HG03108 (cell line): ENCODE results near the gene RAB11FIP2.

ENCODE experiments used
- ATAC-seq: cut with Tn5 transposase; IDR thresholded peaks from one replicate; pipeline ENCODE4 v1.9.1; 2021; ENCODE audit warnings: moderate library complexity; ENCODE audit not compliant: unreplicated experiment

Gene RAB11FIP2

DNA sequence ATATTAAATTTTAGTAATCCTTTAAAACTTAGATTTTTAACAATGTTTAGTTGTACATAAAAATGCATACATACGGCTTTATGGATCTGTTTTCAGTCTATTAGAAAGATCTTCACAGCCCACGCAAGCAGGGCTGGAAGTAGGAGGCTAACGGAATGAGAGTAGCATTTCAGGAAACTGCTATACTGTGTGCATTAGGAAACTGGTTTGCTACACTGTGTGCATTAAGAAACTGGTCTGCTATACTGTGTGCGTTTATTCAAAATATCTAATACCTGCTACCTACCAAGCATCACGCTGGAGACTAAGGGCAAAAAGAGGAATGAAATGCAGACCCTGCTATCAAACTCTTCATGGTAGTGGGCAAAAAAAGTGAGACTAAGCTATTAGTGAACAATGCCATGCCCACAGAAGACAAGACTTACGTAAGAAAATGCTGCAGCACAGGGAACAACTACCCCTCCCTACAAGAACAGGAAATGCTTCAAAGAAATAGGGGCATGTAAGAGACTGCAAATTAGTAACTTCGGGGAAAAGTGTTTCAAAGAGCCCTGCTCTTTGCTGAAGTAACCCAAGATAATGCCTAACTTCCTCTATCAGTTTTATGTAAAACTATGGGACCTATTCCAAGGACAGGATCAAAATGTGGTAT, 11.3 kb downstream of the RAB11FIP2 start:
- no peak for ATAC-seq

DNA sequence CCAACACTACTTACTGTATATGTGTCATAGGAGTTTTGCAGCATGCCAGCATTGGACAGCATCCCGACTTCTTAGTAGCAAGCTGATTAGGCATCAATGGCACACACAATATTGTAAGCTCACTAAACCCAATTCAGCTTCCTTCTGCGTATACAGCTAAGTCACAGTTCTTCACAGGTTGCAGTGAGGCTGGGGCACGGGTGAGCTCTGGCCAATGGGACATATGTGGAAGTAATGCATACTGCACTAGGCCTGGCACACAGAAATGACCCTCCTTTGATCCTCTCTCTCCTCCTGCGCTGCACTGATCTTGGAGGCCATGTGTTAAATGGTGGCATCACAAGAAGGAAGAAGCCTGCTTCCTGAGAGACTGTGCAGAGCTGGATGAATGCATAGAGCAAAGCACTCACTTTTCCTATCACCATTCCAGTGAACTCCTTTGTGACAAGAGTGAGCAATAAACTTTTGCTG, 11.9 kb downstream of the RAB11FIP2 start:
- ATAC-seq = no peak

DNA sequence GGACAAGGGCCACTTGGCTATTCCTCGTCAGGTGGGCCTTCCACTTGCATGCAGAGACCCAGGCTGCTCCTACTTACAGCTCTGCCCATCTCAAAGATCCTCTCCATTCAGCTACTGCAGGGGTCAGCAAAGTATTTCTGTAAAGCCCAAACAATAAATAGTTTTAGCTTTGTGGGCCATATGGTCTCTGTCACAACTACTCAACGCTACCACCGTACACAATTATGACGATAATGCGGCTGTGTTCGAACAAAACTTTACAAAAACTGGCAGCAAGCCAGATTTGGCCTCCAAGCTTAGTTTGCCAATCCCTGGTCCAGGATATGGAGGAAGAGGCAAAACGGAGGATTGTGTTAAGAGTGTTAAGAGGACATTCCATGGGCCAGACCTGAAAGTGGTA, 12.8 kb downstream of the RAB11FIP2 start:
- ATAC-seq = no peak

DNA sequence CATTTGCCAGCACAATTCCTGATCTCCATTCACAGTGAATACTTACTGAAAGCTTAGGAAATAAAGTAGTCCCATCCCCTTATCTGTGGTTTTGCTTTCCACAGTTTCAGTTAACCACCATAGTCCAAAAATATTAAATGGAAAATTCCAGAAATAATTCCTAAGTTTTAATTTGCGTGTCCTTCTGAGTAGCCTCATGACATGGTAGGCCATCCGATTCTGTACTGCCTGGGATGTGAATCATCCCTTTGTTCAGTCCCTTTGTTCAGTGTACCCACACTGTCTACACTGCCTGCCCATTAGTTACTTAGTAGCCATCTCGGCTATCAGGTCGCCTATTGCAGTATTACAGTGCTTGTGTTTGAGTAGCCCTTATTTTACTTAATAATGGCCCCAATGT, 14.2 kb downstream of the RAB11FIP2 start:
- no peak for ATAC-seq

DNA sequence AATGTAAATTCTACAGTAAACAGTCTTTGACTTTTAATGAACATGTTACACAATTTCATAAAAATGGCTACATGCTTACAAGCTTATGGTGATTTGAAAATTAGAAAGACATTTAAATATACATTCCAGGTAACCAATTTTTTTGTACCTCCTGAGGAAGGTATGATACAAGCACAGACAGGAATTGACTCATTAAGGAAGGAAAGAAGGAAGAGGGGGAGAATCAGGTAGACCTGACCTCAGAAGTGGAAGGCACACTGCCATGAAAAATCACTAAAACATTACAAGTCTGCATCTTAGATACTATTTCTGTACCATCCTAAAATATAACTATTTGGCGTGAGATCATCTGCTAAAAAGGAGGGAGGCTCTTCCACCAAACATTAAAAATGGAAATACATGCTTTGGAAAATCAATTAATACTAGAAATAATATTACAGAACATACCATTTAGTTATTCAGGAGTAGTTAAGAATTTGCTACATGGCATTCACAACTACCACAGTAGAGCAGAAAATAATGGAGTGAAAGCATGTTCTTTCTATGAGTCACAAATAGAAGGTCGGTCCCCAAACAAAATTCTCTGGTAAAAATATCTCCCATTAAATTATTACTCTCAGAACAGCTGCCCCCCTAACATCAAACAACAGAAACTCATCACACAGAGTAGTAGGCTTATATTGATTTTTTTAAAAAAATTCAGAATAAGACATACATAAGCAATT, 15.2 kb downstream of the RAB11FIP2 start:
- no peak for ATAC-seq

DNA sequence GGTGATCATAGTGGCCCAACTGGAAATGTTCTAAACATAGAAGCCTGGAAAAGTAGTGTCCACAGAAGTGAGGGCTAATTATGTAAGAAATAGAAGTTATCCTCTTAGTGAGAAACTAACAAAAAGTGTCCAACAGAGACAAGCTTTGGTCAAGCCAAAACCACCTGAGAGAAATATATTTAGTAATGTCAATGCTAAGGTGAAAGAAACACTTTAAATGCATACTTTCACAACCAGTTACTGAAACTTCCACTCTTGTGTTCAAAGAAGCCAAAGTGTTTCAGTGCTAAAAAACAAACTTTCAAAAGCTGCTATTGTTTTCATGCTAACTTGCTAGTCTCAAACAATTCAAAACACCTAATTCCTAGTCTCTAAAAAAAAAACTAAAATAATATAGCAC, 18.1 kb downstream of the RAB11FIP2 start:
- ATAC-seq = peak; percentile 99

DNA sequence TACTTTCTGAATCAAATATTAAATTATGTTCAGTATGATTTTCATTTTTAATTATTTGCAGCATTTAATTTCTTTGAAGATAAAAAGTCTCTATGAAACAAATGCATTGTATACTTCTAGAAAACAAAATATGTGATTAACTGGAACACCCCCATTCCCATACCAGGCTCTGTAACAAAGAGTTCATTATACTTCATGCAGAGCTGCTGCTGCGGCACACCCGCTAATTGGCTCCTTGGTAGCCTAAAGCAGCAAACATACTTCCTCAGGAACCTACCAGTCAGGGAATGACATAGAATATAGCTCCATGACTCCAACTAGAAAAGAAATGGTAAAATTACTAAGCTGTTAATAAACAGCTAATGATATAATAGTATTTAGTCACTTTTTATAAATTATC, 19.3 kb downstream of the RAB11FIP2 start:
- no peak for ATAC-seq

DNA sequence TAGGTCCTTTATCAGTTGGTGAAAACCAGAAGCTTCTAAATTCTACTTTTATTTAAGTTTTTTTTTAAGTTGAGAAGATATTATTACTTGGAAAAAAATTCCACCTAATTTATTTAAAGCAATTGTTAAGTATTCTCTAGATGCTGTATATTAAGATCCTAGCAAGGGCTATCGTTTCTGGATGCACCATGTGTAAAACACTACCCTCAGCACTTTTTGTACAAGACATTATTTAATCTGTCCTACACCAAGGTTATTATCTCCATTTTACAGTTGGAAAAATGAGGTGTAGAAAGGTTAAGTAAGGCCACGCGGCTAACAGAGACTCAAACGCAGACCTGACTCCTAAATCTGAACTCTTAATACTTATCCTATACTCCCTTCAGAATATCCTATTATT, 19.8 kb downstream of the RAB11FIP2 start:
- no peak for ATAC-seq

DNA sequence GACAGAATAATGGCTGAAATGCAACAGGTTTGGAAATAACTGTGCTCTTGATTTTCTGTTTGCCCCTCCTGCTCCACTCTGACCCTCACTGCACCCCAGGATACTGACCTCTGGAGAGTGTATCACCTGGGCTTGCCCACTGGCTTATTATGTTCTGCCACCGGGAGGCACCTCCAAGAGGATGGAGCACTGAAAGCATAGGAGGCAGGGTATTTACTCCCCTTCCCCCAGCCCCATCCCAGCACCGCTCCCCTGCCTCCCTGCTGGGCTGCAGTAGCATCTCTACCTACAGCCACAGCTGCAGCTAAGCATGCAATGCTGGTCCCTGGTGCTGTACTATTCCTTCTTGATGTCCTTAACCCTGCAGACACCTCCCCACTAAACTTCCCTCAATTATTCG, 26.4 kb downstream of the RAB11FIP2 start:
- no peak for ATAC-seq

DNA sequence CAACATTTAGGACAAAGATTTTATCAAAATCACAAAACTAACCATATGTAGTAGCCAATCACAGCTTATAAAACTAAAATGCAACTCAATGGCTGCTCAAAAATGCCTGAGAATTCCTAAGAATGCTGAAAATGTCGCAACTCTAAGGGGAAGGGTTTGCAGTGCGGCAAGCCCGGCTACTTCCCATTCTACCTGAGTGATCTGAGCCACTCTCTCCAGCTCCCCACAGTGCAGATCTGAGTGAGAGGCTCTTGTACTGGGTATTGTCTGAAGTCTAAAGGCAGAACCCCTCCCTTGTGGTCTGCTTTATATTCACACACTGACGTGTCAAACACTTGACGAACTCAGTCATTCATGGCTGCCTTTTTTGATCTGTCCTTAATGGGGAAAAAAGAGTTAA, 28.9 kb downstream of the RAB11FIP2 start:
- ATAC-seq = no peak

DNA sequence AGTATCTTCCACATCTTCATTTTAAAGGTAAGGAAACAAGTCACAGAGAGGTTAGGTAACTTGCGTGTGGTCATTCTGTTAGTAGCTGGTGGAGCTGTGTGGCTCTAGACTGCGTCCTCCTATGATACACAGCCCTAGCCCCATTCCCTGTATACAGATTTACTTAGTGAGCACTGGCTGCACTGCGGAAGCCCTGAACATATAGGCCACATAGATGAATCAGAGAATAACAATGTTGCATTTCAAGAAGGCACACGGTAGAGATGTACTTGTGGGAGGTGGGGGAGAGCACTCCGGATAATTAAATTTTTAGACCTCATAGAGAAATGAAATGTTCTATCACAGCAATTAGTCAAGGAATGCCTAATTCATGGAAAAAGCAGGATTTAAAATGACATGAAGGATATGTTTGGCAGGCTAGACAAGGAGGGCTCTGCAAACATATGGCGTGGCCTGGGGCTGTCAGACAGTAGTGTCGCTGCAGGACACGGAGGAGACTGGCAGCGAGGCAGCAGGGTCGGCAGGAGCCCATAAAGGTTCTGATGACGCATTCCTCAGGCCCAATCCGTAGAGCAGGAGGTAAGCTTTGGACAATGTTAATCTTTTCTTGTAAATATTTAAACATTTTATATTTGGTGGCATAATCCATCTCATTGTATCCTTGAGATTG, 29.5 kb downstream of the RAB11FIP2 start:
- no peak for ATAC-seq

DNA sequence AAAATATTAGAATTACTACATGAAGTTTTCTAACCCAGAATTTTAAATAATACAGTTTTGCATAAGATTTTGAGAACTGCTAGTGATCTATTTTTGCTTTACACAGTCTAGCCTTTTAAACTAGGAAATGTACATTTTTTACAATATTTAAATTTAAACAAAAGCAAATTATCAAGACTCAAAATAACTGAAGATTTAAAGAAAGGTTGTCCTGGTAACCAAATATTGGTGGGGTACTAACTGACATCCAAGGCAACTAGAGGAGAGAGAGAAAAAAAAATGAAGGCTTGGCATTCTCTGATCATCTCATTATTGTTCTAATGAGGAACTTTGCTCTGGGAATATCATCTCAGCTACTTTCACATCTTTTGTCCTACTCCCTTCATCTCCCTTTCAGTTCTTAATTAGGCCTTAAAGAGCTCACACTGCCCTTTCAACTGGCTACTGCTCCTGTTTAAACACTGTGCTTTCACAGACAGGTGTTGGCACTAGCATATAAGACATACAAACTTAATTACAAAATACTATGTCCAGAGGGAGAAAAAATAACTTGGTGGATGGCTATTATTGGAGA, 33.7 kb downstream of the RAB11FIP2 start:
- no peak for ATAC-seq

DNA sequence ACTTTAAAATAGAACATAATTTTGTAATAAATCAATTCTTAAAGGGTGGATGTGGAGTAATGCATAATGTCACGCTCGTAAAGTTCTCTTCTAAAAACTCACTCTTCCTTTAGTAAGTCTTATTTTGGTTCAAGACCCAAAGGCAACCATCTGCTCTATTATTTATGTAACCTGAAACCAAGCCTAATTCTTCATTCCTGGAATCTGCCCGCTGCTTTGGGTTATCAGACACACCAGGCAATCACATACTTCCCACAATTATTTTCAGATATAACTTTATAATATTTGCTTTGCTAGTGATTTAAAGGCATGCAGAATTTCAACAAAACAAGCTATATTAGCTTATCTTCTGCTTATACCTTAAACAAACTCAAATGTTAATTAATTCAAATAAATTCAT, 39.0 kb downstream of the RAB11FIP2 start:
- ATAC-seq = no peak

DNA sequence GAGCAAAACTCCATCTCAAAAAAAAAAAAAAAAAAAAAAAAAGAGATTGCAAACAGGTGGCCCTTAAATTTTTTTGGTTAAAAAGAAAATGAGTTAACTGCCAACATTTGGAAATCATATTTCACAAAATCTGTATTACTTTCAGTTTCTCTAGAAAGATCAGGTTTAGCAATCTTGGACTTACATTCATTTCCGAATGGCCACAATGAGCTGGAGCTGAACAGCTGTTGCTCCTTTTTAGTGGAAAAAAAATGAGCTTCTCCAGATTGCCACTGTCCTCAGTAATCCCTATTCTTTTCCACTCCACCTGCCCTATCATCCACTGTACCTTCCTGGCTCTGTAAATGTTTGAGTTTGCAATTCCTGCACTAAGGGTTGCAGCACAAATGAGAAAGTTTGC, 43.6 kb downstream of the RAB11FIP2 start:
- no peak for ATAC-seq

DNA sequence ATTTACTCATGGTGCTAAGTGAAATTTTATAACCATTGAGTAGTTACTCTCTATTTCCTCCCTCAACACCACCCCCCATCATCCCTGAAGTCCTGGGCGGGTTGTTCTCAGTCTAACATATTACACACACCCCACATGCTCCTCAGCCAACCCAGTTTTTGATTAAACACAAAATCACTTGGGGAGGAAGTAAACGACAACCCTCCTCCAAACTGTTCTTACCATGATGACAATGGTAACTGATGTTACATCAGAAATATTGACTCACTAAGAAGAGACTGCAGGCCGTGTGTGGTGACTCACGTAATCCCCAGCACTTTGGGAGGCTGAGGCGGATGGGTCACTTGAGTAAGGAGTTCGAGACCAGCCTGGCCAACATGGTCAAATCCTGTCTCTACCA, 44.2 kb downstream of the RAB11FIP2 start:
- no peak for ATAC-seq

DNA sequence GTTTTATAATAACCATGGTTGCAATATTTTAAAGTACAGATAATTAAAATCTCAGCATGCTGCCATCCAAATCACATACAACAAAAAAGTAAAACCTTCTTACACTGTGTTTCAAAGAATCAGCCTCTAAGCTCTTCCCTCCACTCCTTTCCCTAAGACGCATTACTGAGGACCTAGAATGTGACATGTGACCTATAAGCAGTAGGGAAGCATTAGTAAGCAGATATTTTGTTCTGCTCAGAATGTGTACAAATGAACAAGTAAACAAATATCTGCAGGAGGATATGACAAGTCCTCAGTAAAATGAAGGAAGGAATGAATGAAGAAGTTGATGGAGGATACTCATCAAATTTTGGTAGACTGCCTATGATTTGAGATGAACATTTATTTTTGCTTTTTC, 49.1 kb downstream of the RAB11FIP2 start:
- no peak for ATAC-seq

DNA sequence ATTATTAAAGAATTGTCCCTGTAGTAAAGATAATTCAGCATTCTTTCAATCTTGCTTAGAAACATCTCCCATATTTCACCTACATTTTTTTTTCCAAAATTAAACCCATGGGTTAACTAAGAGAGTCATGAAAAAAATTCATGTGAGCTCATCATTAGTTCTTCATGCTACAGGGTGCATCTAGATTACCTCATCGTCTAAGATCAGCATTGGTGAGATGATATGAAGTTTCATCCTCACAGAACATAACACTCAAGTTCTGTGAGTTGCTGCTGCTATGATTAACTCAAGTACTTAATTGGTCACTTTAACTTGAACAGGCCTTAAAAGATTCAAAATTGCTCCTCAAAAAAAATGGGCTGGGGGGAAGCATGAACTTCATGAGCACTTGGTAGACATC, 50.0 kb downstream of the RAB11FIP2 start:
- no peak for ATAC-seq

DNA sequence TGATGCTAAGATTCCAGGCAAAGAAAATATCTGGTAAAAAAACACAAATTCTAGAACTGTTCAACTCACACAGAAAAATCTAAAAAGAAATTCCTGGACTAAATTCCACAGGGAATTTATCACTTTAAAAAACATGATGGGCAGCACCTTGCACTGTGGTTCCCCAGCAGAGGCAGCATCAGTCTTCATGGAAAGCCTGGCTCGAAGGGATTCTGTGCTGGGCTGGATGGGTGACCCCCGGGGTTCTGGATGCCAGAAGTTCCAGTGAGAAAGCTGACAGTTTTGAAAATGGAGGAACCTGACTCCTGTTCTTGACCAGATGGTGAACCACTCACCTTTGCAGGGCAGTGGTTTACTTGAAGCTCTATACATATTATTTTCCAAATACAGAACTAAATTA, 52.0 kb downstream of the RAB11FIP2 start:
- no peak for ATAC-seq

DNA sequence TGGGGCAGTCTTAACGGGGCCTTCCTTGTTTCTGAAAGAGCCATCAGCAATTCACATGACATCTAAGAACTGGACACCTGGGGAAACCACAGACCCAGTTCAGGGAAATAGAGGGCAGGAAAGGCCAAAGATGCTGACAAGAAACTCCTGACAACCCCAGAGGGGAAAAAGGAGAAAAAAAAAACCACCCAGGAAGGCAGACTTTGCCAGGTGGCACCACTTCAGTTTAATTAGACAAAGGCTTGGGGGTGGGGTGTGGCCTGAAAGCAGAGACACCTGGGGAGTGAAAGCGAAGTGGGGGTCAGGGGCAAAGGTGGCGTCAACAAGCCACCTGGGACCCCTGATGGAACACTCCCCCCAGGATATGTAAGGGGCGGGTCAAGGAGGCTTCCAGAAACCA, 53.6 kb downstream of the RAB11FIP2 start:
- no peak for ATAC-seq

DNA sequence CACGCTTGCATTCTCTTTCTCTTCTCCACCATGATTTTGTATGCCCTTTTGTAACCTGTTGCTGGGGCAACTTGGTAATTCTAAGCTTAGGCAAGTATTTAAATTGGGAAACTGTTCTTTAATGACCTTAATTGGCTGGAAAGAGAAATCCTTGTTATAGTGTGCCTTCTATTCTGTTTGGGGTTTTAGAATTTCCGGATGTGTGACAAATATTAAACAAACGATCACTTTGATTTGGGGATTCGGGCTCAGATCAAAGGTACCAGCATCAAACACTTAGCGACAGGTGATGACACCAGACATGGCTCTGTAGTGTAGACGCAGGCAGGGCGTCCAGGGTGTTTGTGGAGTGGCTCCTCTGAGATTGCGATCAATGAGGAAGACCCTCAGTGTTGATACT, 55.0 kb downstream of the RAB11FIP2 start:
- no peak for ATAC-seq

DNA sequence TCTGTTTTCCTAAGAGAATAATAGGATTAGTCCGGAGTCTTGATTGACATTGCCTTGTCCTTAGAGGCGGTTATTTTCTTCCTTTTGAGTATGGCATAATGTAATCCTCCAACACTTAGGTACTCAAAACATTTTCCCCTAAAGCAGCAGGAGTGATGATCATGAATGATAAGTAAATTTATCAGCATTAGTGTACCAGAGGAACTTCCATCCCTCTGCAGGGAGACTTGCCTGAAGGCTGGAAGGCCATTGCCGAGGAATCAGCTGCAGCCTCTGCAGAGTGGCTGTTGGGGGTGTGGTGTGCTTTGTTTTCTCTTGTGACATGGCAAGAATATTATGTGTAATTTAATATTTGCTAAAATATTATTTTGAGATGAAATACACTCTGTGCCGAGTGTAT, 56.8 kb downstream of the RAB11FIP2 start:
- no peak for ATAC-seq

DNA sequence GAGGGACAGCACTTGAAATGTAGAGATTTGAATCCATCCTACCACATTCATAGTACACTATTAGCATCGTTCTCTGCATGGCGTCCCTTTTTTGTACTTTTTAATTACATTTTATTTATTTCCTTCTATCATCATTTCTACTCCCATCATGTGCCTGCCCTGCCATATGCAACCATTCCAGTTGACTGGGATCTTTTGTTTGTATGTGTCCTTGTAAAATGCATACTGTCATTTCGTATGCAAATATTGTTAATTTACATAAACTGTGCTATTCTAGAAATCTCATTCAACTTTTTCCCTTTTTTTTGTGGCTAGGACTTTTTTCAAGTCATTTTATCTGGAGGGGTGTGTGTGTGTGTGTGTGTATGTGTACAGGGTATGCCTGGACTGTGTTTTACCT, 57.9 kb downstream of the RAB11FIP2 start:
- no peak for ATAC-seq
